Measurements from ENCODE around the gene ENOX2. TPM values are rescaled to one million over a fixed set of nuclear protein-coding genes. Genes with fewer than 3 reads are reported as not detected.

The ENOX2 gene
- total and polyA plus RNA-seq, 5 experiments from 2014 or later, result 13.1 to 17.4 (median 15.1) TPM

DNA sequence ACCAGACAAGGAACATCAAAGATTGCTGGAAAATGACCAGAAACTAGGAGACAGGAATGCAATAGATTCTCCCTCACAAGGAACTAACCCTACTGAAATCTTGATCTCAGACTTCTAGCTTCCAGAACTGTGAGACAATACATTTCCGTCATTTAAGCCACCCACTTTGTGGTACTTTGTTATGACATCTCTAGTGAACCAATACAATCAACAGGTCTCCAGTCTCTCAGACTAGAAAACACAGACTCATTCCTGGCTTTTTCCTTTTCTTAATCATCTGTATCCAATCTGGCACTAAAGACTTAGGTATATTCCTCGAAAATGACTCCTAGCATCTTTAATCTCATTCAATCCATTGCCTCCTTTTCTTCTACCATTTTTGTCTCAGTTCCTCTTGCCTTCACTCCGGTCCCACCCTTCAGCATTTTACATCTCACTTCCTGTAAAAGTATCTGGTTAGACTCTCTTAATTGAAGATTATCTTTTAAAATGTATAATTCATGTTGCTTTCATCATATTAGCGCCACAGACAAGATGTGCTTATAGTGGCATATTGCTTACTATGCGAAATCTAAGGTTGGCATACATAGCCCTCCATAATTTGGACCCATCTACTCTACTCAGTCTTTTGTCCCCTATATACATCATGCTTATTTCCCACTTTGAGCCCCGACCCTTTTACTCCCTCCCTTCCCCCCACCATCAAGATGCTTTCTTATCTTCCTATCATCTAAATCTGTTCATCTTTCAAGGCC is 250.0 kb downstream of the ENOX2 start:
- POLR2A ChIA-PET, result no interaction called here
- no peaks in the 10 kb centered on the region for H3K4me1 Mint-ChIP-seq
- no peak overlapping the region for H3K4me3 Mint-ChIP-seq
- no peaks in the 10 kb centered on the region for H3K27me3 Mint-ChIP-seq
- no peak for ATAC-seq
- H3K36me3 Mint-ChIP-seq, result peaks cover 1 to 28% (median 19%) of the 10 kb centered on the region in 3 donors
- no peak for DNase-seq
- no peak overlapping the region for H3K27ac Mint-ChIP-seq
- peaks cover 0 to 1% (median 0%) of the 10 kb centered on the region in 9 donors for H3K9me3 Mint-ChIP-seq

DNA sequence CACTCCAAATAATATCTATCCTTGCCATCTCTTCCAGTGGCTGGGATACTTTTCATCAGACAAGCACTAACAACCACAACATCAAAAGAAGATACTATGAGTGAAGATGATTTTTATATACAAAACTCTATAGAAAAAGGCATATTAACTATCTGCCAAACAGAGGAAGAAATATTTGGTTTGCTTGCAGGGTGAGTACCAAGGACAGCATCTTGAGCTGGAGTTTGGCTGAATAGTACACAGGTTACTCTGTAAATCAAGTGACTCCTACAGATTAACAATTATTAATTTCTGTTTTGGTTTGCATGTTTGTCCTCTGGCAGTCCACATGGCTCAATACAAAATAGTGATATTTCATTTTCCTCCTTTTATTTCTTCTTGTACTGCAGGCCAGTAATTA is 253.3 kb downstream of the ENOX2 start:
- H3K27me3 Mint-ChIP-seq, result no peaks in the 10 kb centered on the region
- H3K27ac Mint-ChIP-seq, result no peak overlapping the region
- ATAC-seq (no peak), DNase-seq (no peak)
- POLR2A ChIA-PET, result no interaction called here
- peaks cover 9 to 26% (median 16%) of the 10 kb centered on the region in 3 donors for H3K36me3 Mint-ChIP-seq
- H3K9me3 Mint-ChIP-seq, result no peaks in the 10 kb centered on the region
- H3K4me1 Mint-ChIP-seq, result no peaks in the 10 kb centered on the region
- H3K4me3 Mint-ChIP-seq, result no peak overlapping the region

DNA sequence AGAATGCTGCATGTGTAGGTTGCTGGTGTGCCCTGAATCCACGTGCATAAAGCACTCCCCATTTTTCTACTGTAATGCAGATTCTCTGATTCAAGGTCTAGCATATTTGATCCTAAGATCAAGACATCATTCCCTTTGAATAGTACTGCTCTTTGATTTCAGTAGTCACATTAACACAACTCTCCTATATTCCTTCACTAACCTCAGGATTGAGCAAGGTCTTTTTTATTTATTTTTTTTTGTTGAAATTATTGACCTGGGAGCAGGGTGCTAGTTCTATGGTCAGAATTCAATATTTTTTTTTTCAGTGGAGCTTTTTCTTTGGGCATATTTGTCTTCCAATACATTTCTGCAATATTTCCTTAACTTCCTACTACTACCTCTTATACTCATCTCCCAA is 255.5 kb downstream of the ENOX2 start:
- H3K27ac Mint-ChIP-seq, result no peak overlapping the region
- H3K9me3 Mint-ChIP-seq, result peaks cover 0 to 3% (median 0%) of the 10 kb centered on the region in 9 donors
- DNase-seq (no peak), ATAC-seq (no peak)
- H3K4me3 Mint-ChIP-seq, result no peak overlapping the region
- peaks cover 14 to 35% (median 34%) of the 10 kb centered on the region in 3 donors for H3K36me3 Mint-ChIP-seq
- POLR2A ChIA-PET, result no interaction called here
- no peaks in the 10 kb centered on the region for H3K4me1 Mint-ChIP-seq
- no peaks in the 10 kb centered on the region for H3K27me3 Mint-ChIP-seq

DNA sequence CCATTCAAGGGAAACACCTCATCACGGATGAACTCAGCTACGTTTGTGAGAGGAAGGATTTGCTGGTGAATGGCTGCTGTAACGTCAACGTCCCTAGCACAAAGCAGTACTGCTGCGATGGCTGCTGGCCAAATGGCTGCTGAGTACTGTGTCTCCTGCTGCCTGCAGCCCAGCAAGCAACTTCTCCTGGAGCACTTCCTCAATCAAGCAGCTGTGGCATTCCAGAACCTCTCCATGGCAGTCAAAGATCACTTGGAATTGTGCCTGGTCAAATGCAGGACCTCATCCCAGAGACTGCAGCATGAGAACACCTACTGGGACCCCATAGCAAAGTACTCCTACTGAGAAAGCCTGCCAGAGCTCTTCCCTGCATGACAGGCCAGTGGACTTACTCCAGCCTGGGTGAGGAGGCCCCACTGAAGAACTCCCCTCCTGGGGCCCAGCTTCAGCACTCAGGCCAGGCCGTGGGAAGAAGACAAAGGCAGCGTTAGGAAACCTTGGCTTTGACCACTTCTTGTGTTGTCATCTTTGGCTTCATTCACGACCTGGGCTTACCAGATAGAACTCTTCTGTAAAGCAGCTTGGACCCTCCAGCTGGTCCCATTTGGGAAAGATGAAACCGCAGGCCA is 256.9 kb downstream of the ENOX2 start:
- Mint-ChIP-seq H3K27ac (no peak overlapping the region), H3K27me3 (no peaks in the 10 kb centered on the region), H3K4me3 (no peak overlapping the region), H3K36me3 (peaks cover 14 to 42% (median 37%) of the 10 kb centered on the region in 3 donors), H3K9me3 (peaks cover 0 to 3% (median 0%) of the 10 kb centered on the region in 9 donors), H3K4me1 (peaks cover 0 to 2% (median under 1%) of the 10 kb centered on the region in 4 donors)
- POLR2A ChIA-PET, result no interaction called here
- ATAC-seq, result no peak
- DNase-seq, result no peak

DNA sequence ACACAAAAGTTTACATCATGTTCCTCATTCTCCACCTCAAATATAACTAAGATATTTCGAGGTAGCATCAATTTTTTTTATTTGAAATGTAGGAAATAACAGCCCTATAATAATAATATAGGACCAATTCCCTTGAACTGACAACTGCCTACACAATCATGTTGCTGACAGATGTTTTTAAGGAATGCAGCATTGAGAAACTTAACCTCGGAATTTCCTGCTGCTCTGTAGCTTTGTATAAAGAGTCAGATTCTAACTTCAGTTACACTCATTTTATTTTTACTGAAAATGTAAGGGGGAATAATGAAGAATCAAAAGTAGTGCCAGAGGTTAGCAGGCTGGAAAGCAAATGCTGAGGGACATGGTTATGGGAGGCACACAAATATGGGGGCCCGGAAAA is 265.4 kb downstream of the ENOX2 start:
- POLR2A ChIA-PET, result no interaction called here
- DNase-seq (no peak), ATAC-seq (no peak)
- Mint-ChIP-seq H3K27me3 (no peaks in the 10 kb centered on the region), H3K36me3 (peaks cover 0 to 48% (median 13%) of the 10 kb centered on the region in 3 donors), H3K9me3 (no peaks in the 10 kb centered on the region), H3K4me3 (no peak overlapping the region), H3K4me1 (peaks cover 0 to 5% (median 1%) of the 10 kb centered on the region in 4 donors), H3K27ac (no peak overlapping the region)

DNA sequence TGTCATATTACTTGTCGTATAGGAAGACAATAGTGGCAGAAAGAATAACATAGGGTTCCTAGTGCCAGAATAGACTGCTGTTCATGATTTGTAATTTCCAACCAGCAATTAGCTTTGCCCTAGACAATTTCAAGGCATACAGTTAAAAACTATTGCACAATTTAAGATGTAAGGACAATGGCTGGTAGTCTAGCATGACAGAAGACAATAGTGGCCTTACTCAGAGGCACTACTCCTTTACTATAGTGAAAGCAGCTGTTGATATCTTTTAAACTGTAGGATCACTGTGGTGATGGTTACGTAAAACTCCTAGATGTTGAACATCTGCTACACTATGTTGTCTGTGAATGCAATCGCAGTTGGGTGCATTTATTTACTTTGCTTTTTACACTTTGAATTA is 266.7 kb downstream of the ENOX2 start:
- Mint-ChIP-seq H3K4me3 (no peak overlapping the region), H3K27ac (no peak overlapping the region), H3K27me3 (no peaks in the 10 kb centered on the region), H3K9me3 (no peaks in the 10 kb centered on the region), H3K4me1 (peaks cover 0 to 5% (median 1%) of the 10 kb centered on the region in 4 donors), H3K36me3 (peaks cover 0 to 51% (median 12%) of the 10 kb centered on the region in 3 donors)
- DNase-seq (no peak), ATAC-seq (no peak)
- POLR2A ChIA-PET, result no interaction called here

DNA sequence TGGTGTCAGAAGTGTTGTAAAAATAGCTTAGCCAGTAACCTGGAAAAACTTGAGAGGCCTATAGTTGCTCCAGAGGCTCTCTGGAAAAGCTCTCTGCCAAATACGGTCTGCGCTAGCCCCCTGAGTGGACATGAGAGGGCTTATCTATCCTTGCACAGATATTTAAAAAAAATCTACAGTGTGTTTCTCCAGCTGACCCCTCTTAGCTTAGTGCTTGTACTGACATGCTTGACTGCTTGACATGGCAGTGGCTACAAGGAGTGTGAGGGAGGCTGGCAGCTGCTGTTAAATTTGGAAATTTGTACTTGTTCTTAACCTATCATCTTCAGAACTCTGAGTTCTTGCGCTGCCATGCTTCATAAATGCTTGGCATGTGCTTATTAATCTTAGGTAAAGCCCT is 272.0 kb downstream of the ENOX2 start:
- Mint-ChIP-seq H3K4me1 (no peaks in the 10 kb centered on the region), H3K36me3 (peaks cover 0 to 71% (median 17%) of the 10 kb centered on the region in 3 donors), H3K4me3 (no peak overlapping the region), H3K9me3 (no peaks in the 10 kb centered on the region), H3K27ac (no peak overlapping the region), H3K27me3 (no peaks in the 10 kb centered on the region)
- ATAC-seq (no peak), DNase-seq (no peak)
- POLR2A ChIA-PET, result no interaction called here

DNA sequence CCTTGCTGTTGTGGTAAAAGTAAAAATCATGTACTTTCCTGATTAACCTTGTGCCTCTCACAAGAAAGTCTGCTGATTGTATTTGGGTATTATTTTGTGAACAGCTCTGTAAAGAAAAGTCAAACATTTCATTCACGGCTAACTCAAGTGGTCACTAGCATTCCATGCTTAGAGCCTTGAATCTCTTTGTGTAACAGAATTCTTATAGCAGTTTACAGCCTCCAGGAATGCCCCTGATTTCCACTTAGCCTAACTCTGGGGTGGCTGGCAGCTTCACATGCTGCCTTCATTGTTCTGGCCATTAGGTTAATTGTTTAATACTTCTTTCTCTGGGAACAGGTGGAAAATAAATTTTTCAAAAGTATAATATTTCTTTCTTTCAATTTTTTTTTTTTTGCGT is 274.5 kb downstream of the ENOX2 start:
- no peak overlapping the region for H3K27ac Mint-ChIP-seq
- ATAC-seq (no peak), DNase-seq (no peak)
- no peak overlapping the region for H3K4me3 Mint-ChIP-seq
- no peaks in the 10 kb centered on the region for H3K27me3 Mint-ChIP-seq
- peaks cover 0 to 64% (median 9%) of the 10 kb centered on the region in 3 donors for H3K36me3 Mint-ChIP-seq
- POLR2A ChIA-PET, result no interaction called here
- no peaks in the 10 kb centered on the region for H3K9me3 Mint-ChIP-seq
- no peaks in the 10 kb centered on the region for H3K4me1 Mint-ChIP-seq

DNA sequence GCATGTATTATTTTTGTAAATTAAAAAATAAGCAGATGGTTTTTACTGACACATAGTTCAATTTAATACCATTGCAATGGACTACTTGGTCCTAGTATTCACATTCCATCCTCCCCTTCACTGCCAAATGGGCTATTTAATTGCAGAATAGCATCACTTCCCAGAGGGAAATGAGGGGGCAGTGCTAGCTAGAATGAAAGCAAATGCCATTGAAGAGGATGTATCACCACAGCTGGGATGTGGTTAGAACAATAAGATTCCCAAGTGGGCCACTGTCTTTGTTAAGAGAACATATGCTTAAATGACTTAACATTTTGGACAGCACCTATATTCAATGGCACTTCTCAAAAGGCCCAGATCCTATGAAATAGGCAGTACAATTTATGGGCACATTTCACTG is 276.5 kb downstream of the ENOX2 start:
- Mint-ChIP-seq H3K36me3 (peaks cover 0 to 51% (median 11%) of the 10 kb centered on the region in 3 donors), H3K9me3 (no peaks in the 10 kb centered on the region), H3K4me1 (no peaks in the 10 kb centered on the region), H3K27me3 (no peaks in the 10 kb centered on the region), H3K4me3 (no peak overlapping the region), H3K27ac (no peak overlapping the region)
- ATAC-seq (no peak), DNase-seq (no peak)
- POLR2A ChIA-PET, result no interaction called here

DNA sequence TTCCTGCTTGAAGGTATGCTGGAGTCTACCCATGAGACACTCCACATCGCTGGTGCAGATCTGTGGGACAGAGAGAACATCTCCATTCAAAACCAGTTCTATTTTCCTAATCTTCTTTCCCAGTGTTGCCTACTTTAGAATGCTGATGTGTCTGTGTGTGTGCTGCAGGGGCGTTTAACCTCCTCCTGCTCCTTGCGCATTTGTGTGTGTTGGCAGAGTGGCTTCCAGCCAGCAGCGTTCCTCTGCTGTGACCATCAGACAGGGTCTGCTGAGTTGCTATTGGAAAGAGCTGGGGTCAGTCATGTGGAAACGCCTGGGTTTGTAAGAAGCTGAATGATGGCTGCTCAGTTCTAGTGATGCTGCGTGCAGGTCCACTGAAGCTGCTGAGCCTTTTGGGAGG is 277.6 kb downstream of the ENOX2 start:
- Mint-ChIP-seq H3K4me3 (no peak overlapping the region), H3K27ac (no peak overlapping the region), H3K9me3 (no peaks in the 10 kb centered on the region), H3K27me3 (no peaks in the 10 kb centered on the region), H3K4me1 (no peaks in the 10 kb centered on the region), H3K36me3 (peaks cover 0 to 41% (median 8%) of the 10 kb centered on the region in 3 donors)
- no peak for ATAC-seq
- no peak for DNase-seq
- POLR2A ChIA-PET, result no interaction called here

DNA sequence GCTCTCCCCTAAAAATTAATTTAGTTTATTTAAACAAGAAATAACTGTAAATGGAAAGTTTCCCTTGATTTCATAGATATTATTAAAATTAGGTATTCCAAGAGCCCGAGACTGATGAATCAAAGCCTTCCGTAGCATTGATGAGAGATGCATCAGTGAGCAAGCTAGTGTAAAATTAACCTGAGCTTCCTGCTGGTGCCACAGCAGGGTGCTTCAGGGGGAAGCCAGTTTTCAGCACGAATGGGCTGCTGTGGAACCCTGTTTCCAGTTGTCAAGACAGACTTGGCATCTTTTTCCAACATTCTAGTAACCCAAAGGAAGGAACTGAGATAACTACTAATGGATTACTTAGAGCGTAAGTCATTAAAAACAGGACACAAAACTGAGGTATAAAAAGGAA is 279.5 kb downstream of the ENOX2 start:
- H3K27me3 Mint-ChIP-seq, result no peaks in the 10 kb centered on the region
- no peak overlapping the region for H3K4me3 Mint-ChIP-seq
- no peaks in the 10 kb centered on the region for H3K9me3 Mint-ChIP-seq
- H3K4me1 Mint-ChIP-seq, result no peaks in the 10 kb centered on the region
- no peak for ATAC-seq
- peaks cover 0 to 29% (median 8%) of the 10 kb centered on the region in 3 donors for H3K36me3 Mint-ChIP-seq
- no peak overlapping the region for H3K27ac Mint-ChIP-seq
- DNase-seq, result no peak
- POLR2A ChIA-PET, result no interaction called here

DNA sequence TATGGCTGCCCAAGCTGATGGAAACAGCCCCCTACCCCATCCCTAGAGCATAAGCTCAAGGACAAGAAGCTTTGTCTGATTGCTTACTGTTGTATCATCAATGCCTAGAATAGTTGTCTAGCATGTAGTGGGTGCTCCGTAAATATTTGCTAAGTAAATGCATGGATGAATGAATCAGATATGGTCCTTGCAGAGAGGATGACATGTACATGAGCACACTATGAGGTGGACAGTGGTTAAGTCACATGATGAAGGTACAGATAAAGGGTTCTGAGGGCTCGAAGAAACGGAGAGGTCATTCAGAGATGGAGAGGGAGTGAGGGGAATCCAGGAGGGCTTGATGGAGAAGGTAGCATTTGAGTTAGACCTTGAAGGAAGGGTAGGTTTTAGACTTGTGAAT is 287.1 kb downstream of the ENOX2 start:
- no peak overlapping the region for H3K4me3 Mint-ChIP-seq
- DNase-seq (no peak), ATAC-seq (no peak)
- H3K9me3 Mint-ChIP-seq, result no peaks in the 10 kb centered on the region
- no peaks in the 10 kb centered on the region for H3K36me3 Mint-ChIP-seq
- peaks cover 0 to under 1% (median 0%) of the 10 kb centered on the region in 5 donors for H3K27me3 Mint-ChIP-seq
- no peaks in the 10 kb centered on the region for H3K4me1 Mint-ChIP-seq
- POLR2A ChIA-PET, result no interaction called here
- H3K27ac Mint-ChIP-seq, result no peak overlapping the region

DNA sequence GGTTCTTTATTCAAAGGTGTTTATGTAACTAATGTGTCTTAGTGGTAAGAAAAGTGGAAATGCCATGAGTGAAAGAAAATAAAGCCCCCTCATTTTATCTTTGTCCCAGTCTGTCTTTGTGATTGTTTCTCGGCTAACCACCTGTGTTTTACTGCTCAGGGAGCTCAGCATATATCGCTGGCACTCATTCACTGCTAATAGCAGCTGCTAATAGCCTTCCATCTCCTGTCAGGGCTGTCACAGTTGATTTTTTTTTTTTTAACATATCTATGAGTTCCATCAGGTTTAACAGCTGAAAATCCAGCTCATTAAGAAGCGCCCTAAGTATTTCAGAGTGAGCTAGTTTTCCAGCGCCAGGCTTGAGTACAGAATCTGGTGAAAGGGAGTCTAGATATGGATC is 295.6 kb downstream of the ENOX2 start:
- POLR2A ChIA-PET, result no interaction called here
- Mint-ChIP-seq H3K4me3 (no peak overlapping the region), H3K36me3 (no peaks in the 10 kb centered on the region), H3K9me3 (no peaks in the 10 kb centered on the region), H3K27me3 (peaks cover 0 to 6% (median 2%) of the 10 kb centered on the region in 5 donors), H3K4me1 (no peaks in the 10 kb centered on the region), H3K27ac (no peak overlapping the region)
- no peak for DNase-seq
- ATAC-seq, result no peak

DNA sequence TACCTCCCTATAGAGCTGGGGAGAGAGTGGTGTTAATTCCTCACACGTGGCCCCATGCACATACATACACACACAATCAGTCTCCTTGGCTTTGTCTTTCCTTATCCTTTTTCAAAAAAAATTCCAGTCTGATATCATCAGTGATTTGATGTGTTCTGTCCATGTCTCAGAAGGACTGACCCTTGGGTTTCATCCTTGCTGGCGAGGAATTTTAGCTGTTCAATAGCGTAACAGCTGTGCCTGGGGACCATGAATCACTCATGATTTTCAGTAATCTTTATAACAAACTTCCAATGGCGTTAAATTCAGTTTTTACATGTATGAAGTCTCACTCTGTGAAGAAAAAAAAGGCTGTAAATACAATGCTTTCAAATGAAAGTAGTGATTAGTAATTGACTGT is 296.6 kb downstream of the ENOX2 start:
- Mint-ChIP-seq H3K36me3 (no peaks in the 10 kb centered on the region), H3K27me3 (peaks cover 0 to 6% (median 2%) of the 10 kb centered on the region in 5 donors), H3K27ac (no peak overlapping the region), H3K9me3 (no peaks in the 10 kb centered on the region), H3K4me3 (no peak overlapping the region), H3K4me1 (no peaks in the 10 kb centered on the region)
- POLR2A ChIA-PET, result no interaction called here
- DNase-seq, result no peak
- ATAC-seq, result no peak

All from naive thymus-derived CD8-positive, alpha-beta T cell (primary cell).